Measurements from ENCODE around the gene PDXK. TPM values are rescaled to one million over a fixed set of nuclear protein-coding genes. Genes with fewer than 3 reads are reported as not detected.

PDXK gene
- total and polyA plus RNA-seq, 10 of the 15 experiments (the other 5 are each of a cell fraction or from before 2014, with no cell fraction given): 3.7 to 141 (median 60.0) TPM

- SMC1A ChIA-PET (ENCODE audit: uncharacterized antibody, unreplicated experiment): no interaction called here
- intact Hi-C loops (cut with micrococcal nuclease; ENCODE audit: unreplicated experiment) (no loop called here), in situ Hi-C loops (cut with MboI) (no loop called here)
- no peaks in the 10 kb centered on the region for H3K79me2 ChIP-seq (ENCODE audit: control insufficient read depth, insufficient read depth, low read length)
- TF ChIP-seq RB1 (IDR thresholded peaks at IDR 0.05; ENCODE audit: borderline replicate concordance) (no peak), BCL3 (IDR thresholded peaks at IDR 0.05; ENCODE audit: borderline replicate concordance, insufficient read depth, low read depth, low read length, poor library complexity, severe bottlenecking) (no peak), USF1 (IDR thresholded peaks at IDR 0.05; ENCODE audit: borderline replicate concordance, extremely low read length, insufficient read depth, low read depth, low read length) (no peak), BHLHE40 (IDR thresholded peaks at IDR 0.05; ENCODE audit: borderline replicate concordance in 1 of 2, low read depth in 2 of 2, low read length in 1 of 2) (no peak), PRDM15 (CRISPR knock-in tag; IDR thresholded peaks at IDR 0.05) (no peak), FOXM1 (IDR thresholded peaks at IDR 0.05; ENCODE audit: low read depth, low read length) (no peak), ZNF274 (IDR thresholded peaks at IDR 0.05; ENCODE audit: insufficient read depth, insufficient read length) (no peak), IRF4 (IDR thresholded peaks at IDR 0.05; ENCODE audit: low read depth, low read length) (no peak)
- H3K9ac ChIP-seq (ENCODE audit: control insufficient read depth, insufficient read depth, low read length): no peak overlapping the region
- no peak overlapping the region for H2AFZ ChIP-seq (ENCODE audit: control insufficient read depth, low read depth, low read length)
- RAD21 ChIA-PET (ENCODE audit: unreplicated experiment): no interaction called here
- DNase-seq (ENCODE audit: low read depth, low spot score) (no peak), FAIRE-seq (no peak), ATAC-seq (no peak)
- no peak overlapping the region for H3K27ac ChIP-seq (ENCODE audit: control insufficient read depth, insufficient read depth)
- H3K4me1 ChIP-seq (ENCODE audit: control insufficient read depth, insufficient read depth, low read length): no peaks in the 10 kb centered on the region
- H3K27me3 ChIP-seq (replicated peaks in 1 of 2; ENCODE audit: control insufficient read depth in 2 of 2, insufficient read depth in 2 of 2, low read length in 1 of 2): no peaks in the 10 kb centered on the region
- CTCF ChIA-PET: no interaction called here
- H3K9me3 ChIP-seq (replicated peaks; ENCODE audit: control insufficient read depth, insufficient read depth, low read length): no peaks in the 10 kb centered on the region
- 95% methylated on average over 37 of the region's 37 CpGs for WGBS (ENCODE audit: insufficient coverage, insufficient replicate concordance, low lambda C conversion rate, missing lambda C conversion rate)
- no peaks in the 10 kb centered on the region for H4K20me1 ChIP-seq (ENCODE audit: control insufficient read depth, insufficient read depth)
- no peak overlapping the region for H3K4me2 ChIP-seq (ENCODE audit: control insufficient read depth, insufficient read depth)
- H3K4me3 ChIP-seq: no peak overlapping the region
- BruUV-seq (replicated peaks): no TSS peak
- peaks cover 11 to 37% of the 10 kb centered on the region in 2 experiments; a peak in 3 of 4 replicates for H3K36me3 ChIP-seq (ENCODE audit: control insufficient read depth in 2 of 2, insufficient read depth in 2 of 2, low read length in 1 of 2)
- POLR2A ChIA-PET: no interaction called here
These were observed 37.1 kb downstream of the PDXK start for GRCh38 chr21:43755820-43756594.

Measured in GM12878 (cell line).